GM21825 (cell line): ENCODE data around the gene EHD3.

Source experiments
- ATAC-seq: cut with Tn5 transposase; IDR thresholded peaks from one replicate; pipeline ENCODE4 v1.9.1; 2021; ENCODE audit warnings: mild to moderate bottlenecking, moderate library complexity; ENCODE audit not compliant: unreplicated experiment

EHD3 gene

DNA sequence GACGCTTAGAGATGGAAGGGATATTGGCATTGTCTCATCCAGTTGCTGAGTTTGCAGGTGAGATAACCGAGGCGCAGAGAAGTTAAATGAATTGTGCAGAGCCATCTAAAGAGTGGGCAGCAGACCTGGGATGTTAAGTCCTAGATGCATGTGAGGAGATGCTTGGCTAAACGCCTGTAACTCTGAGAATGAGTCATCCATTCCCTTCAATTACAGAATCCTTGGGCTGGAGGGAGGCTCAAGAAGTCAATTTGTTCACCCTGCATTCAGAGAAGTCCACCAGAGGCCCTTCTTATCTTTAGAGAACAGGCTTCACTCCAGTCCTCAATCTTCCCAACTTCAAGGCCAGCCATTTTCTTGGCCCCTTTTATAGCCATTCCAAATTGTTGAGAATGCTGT lies 1.6 kb downstream of the EHD3 start:
- no peak for ATAC-seq

DNA sequence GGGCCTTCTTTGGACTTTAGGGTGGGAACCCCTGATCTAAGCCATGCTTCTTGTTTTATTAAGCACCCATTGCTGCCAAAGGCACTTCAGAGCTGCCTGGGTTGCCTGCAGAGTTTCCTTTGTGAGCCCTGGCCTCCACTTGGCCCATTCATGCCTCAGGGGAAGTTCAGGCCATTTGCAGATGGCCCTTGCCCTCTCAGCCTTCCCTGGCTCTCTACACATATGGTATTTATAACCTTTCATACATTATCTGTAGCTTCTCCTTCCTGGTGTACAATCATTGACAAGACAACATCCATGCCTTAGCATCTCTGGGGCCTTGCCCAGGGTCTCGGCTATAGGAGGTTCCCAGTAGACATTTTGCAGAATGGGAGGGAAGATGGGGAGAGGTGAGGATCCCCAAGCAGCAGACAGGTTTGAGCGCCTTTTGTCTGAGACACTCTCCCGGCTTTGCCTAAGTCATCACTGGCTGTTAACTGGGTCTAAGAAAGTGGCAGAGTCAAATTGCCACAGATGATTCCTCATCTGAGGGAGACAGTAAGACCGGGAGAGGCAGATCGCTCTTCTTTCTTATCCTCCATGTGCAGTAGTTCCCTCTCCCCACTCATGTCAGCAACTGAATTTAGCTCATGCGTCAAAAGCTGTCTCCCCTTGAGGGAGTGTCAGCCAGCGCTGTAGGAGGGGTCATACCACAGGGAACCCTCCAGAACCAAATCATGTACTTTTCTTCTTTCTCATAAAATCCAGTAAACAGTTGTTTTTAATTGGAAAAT lies 2.7 kb downstream of the EHD3 start:
- ATAC-seq, result no peak

DNA sequence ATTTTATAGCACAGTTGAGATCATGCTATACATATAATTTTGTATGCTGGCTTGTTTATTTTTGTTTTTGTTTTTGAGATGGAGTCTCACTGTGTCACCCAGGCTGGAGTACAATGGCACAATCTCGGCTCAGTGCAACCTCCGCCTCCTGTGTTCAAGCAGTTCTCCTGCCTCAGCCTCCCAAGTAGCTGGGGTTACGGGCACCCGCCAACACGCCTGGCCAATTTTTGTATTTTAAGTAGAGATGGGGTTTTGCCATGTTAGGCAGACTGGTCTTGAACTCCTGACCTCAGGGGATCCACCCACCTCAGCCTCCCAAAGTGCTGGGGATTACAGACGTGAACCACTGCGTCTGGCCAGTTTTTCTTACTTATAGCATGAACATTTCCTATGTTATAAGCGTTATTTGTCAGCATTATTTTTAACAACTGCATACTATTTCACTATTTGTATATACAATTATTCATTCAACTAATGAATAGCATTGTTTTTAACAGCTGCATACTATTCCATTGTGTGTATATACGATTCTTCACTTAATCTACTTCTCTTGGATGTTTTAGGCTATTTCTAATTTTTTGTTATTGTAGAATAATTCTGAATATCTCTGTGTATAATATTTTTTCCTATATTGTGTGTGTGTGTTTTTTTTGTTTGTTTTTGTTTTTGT lies 3.5 kb downstream of the EHD3 start:
- ATAC-seq, result no peak

DNA sequence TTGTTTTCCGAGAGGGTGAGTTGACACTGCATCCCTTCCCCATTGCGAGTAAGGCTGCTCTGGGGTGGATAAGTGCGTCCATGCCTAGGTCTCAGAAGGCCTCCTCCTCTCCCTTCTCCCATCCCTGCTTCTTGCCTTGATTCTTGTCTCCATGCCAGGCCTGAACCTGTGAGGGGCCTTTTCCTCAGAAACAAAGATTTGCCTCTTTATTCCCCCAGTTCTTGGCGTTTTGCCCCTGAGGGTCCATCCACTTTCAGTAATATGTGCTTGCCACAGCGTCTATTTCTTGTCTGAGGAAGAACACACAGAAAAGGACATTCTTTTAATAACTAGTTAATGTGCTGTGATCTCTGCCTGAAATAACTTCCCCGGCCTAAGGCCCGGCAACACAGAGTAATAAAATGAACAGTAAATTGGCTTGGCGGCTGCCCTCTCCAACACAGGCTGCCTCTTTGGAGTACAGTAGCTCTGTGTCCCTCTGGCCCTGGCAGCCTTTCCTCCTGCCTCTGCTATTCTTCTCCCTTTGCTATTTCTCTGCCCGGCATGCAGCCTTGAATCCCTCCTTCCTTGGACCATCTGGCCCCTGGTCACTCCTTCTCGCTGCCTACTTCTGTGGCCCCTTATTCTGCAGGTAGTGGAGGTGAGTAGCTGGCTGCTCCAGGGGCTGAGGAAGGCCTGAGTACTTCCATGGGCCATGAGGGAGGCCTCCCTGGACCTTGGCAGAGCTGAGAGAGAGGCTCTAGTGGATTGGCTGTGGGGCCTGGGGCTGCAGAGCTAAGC lies 4.4 kb downstream of the EHD3 start:
- no peak for ATAC-seq

DNA sequence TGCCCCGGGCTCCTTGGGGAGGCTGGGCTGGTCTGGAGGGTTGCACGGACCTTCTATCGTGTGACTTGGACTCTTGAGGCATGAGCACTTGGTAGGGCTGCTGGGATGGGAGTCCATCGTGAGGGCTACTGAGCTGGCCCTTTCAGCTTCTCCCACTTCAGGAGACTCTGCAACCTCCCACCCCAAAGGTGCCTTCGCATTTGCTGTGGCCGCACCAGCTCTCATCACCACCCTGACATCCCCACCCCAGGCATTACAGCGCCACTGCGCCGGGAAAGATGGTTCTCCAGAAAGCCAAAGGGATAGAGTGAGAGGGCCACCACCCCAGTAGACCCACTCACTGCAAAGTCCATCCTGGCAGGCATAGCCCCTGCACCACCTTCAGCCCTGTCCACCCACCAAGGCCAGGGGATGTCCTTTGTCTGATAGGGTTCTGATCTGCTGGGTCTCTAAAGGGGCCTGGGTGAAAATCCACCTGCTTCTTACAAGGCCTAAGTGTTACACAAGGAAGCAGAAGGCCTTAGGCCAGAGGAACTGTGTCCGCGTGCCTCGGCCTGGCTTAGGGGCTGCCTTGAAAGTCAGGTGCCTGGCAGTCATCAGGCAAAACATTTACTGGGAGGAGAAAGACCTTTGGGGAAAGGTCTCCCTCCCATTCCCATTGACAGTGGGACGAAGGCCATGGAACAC lies 5.1 kb downstream of the EHD3 start:
- no peak for ATAC-seq

DNA sequence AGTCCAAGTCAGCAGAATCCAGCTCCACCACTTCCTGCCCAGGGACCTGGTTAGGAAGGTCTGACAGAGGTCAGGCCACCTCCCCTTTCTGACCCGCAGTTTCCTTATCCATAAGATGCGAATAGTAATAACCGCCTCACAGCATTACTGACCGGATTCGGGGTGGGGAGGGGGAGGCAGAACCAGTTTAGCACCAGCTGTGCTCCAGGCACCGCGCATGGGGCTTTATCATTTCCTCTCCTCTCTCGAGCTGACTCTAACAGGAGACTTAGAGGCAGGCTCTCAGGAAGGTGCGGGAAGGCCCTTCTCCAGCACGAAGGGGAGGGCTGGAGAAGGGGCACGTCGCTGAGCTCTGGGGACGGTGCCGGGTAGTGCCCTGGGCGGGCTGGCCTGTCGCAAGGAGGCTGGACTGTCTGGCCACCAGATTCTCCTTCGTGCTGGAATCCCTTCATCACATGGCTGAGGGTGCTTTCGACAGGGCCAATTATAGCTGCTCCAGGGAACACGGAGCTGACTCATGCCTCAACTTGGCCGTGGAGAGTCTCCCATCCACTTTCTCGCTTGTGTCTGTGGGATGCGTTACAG lies 5.7 kb downstream of the EHD3 start:
- no peak for ATAC-seq

DNA sequence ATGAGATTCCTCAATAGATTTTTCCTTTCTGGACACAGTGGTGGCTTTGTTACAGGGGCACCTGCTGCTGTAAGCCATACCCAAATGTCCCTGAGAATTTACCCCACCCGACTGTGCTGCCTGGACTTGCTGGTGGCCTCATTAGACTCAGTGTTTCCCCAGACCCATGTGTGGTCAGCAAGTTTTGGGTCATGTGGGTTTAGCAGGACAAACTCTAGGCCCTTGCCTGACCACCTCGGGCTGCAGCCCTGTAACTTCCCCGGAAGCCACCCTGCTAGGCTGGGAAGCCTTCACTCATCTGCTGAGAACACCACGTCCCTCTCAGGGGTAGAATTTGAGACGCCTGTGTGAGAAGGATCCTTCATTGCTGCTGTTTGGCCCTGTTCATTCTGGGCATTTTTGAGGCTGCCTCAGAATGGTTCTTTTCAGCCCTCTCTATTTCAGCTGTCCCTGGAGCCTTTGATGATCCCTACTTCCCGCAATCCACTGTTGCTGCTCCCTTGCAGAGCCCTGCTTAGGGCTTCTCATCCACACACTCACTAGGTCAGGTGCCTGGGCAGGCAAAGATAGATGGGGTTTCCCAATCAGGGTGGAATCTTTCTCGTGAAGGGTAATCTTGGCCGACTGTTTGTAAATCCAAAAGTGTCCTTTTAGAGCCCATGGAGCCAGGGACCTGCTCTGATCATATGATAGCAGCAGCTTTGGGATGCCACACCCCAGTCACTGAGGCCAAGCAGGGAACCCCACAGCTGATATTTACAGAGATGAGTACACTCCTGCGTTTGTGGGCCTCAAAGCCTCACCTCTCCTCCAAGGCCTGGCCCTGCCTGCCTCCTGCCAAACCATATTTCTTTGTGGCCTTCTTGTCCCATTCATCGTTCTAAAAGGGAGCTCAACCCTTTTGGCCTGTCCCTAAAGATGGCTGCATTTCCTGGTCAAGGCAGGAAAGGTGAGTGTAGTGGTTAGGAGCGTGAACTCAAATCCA lies 6.7 kb downstream of the EHD3 start:
- no peak for ATAC-seq

DNA sequence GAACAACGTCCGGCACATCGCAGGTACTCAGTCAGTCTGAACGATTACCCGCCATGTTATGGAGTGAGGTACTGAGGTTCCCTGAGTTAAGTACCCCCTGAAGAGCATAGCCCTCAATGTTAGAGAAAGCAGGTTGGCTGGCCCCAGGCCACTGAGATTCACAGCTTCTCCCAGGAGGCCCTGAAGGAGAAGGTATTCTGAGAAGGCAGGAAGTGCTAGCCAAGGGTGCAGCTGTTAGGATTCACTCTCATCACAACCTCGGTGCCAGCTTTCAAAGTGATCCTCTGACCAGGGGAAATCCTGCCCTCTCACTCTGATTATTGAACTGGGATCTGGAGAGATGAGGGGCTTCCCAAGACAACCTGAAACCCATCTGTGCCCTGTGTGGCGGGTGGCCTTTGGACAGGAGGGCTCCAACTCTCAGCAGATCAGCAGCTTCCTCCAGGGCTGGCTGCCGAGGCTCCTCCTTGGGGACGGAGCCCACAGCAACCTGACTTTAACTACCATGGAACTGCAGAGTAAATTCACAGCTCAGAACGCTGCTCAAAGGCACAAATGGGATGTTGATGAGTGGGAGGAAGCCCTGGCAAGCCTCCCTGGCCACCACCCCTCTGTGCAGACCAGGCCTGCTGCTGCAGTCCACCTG lies 7.8 kb downstream of the EHD3 start:
- ATAC-seq, result no peak

DNA sequence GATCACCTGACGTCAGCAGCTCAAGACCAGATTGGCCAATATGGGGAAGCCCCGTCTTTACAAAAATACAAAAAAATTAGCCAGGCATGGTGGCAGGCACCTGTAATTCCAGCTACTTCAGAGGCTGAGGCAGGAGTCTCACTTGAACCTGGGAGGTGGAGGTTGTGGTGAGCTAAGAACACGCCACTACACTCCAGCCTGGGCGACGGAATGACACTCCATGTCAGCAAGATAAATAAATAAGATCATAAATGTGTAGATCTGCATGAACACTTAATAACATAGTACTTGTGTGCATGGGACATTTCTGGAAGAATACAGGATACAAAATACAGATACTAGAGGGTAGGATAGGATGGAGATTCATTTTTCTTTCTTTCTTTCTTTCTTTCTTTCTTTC lies 9.1 kb downstream of the EHD3 start:
- no peak for ATAC-seq

DNA sequence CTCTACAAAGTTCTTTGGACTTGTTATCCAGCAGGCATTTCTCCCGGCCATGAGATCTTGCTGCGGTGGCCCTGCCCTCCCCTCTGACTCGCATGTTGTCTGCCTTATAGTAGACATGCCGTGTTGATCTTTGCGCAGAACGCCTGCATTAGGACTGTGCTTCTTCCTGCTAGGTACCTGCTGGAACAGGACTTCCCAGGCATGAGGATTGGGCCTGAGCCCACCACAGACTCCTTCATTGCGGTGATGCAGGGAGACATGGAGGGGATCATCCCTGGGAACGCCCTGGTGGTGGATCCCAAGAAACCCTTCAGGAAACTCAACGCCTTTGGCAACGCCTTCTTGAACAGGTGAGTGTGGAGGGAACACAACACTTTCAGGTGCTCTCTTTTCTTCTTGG lies 10.1 kb downstream of the EHD3 start:
- ATAC-seq, result no peak

DNA sequence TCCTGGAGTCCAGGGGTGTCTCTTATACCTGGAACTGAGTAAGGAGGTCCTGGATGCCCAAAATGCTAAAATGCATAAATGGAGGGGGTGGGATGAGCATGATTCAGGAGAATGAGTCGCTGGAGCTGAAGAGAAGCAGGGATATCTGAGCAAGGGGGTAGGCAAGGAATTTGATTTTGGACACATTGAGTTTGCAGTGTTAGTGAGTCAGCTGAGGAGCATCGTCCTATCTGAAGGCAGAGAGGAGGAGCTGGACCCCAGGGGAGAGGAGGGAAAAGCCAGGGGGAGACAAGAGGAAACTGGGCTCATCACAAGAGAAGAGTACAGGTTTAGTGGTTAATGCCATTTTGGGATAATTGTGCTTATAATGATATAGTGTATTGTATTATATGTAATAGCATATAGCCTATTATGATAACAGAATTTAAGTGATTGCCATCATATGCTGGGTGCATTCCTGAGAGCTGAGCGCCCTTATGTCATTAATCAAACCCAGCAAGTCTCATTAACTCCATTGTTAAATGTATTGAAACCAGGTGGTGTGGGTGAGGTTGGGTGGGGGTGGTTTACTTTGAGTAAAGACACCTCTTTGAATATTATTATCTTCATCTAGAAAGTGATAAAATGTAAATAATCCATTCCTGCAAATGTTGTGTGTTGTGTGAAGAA lies 12.4 kb downstream of the EHD3 start:
- no peak for ATAC-seq

DNA sequence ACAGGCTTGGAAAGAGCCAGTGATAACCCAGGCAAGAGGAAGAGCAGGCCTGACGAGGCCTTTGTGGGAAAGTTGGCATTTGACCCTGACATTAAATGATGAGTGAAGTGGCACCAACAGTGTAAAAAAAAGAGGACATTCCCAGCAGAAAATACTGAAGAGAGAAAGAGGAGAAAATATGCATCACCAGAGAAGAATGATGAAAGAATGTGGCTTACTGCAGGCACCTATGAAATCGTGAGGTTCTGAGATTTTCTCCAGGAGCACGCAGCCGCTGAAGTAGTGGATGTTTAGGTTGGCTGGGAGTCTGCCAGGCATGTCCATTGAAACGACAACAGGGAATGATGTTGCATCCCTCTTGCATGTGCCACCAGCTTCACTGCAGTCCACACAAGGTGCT lies 13.8 kb downstream of the EHD3 start:
- no peak for ATAC-seq

DNA sequence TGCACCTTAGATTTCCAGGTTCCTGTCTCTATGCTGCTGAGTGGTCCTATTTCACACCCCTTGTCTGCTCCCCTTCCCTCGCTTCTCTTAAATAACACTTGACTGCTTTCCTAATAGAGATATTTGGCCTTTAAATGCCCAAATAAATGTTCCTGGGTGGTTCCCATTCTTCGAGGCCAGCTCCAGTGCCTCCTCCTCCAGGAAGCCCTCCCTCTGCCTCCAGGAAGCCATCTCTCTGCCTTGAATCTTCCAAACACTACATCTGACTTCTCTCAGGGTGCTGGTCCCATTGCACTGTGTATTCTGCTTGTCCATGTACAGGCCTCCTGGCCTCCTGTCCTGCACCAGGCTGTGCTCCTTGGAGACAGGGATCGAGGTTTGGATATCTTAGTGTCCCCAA lies 14.2 kb downstream of the EHD3 start:
- ATAC-seq, result no peak

DNA sequence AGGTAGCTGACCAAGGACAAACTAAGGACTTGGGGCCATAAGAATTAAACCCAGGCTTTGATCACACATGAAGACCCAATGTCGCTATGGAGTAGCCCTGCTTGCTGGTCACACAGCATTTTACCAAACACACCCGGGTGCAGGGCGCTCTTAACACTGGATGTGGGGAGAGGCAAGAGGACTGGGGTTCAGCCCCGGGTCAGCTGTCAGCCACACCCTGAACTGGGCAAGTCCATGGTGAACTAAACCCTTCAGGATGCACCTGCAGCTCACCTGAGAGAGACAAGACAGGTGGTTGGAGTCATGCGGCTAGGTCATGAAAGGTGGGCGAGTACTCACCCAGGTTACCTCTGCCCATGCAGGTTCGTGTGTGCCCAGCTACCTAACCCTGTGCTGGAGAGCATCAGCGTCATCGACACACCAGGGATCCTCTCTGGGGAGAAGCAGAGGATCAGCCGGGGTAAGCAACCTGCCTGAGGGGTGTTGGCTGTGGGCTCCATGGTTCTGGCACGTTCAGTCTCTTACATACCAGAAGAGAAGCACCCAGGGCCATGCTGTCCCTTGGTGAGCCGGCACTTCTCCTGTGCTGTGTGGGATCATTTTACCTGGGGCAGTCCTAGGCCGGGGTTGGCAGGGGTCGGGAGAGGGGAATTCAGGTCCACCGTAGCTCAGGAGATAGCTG lies 15.2 kb downstream of the EHD3 start:
- ATAC-seq, result no peak

DNA sequence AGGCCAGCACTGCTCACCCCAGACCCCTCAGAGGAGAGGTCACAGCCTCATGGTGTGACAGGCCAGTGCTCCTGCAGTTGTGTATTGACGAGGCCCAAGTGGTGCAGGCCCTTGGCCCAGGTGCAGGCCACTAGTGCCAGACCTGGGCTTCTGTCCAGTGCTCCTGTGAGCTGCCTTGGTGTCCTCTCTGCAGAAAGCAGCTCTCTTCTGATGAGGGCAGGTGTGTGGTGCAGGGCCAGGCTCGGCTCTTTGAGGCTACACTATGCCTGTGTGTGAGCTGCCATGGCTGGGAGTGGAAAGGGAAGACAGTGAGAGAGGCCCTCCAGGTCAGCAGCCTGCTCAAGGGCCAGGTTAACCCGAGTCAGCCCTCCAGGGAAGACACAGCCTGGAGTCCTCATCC lies 17.1 kb downstream of the EHD3 start:
- no peak for ATAC-seq

DNA sequence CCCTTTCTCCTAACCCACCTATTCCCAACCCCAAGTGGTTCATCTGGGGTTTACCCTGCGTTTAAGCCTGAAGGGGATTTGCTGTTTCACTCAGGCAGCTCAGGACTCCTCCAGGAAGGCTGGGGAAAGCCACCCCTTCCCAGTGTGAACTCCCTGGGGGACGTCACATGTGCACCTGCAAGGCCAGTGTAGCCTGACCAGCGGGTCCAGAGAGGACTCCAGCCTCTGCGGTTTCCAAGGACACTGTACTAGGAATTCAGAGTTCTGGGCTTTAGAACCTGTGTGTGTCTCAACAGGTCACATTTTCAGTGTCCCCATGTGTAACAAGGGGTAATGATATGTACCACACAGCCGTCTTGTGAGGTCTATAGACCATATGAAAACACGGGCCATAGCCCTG lies 17.9 kb downstream of the EHD3 start:
- ATAC-seq, result no peak

DNA sequence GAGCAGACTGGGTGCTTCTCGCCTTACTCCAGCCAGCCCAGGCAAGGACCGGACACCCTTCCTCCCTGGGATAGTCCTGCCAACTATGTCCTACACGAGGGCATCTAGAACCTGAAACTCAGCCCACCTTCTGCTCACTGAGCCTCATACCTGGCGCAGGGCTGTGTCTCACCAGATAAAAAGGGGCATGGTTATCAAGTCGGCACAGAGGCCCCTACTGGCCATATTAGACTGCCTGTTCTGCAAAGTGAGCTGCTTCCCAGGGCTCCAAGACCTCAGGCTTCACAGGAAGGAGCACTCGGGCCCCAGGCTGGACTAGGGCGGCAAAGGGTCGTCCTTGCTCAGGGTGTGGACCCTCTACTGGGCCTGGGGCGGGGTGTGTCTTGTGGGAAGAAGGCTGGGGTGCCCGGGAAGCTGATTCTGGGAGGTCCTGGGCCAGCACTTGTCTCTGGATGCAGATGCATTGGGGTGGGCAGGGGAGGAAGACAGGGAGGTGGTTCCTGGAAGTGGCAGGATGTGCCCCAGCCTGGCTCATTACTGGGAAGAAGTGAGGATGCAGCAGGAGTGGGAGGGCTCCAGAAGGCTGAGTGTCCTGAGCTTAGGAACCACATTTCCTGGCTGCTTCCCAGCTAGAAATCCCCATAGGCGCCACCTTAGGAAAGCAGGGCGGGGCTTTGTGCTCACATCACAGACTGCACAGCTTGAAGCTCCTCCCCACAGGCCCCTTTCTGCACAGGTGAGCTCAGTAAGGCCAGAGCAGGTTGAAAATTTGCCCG lies 19.6 kb downstream of the EHD3 start:
- no peak for ATAC-seq
